Left lobe of liver (tissue), 2 donors: ENCODE measurements around the gene GALNTL6. TPM values are rescaled to one million over a fixed set of nuclear protein-coding genes. Genes with fewer than 3 reads are reported as not detected.

Experiments used
- ATAC-seq: fragments of 200-7000 bp; cut with Tn5 transposase; one replicate; pipeline ENCODE4 v1.9.1; 2020; ENCODE audit warnings: mild to moderate bottlenecking, moderate library complexity
- DNase-seq: peaks from one replicate; pipeline ENCODE4 v3.0.0-alpha.2; 2020; ENCODE audit warnings: low spot score
- total RNA-seq: library from RNA; stranded (reverse); gene quantifications from one replicate; pipeline ENCODE4 v1.2.1, GENCODE V29; 2021
- donor health status: DM: no; HTN: no; CAD: no; lungs with moderate emphysema.
- donor health status: DM: no; HTN: yes; CAD: no.

Gene GALNTL6
- total RNA-seq, 1 donor from 2014 or later: not detected

DNA sequence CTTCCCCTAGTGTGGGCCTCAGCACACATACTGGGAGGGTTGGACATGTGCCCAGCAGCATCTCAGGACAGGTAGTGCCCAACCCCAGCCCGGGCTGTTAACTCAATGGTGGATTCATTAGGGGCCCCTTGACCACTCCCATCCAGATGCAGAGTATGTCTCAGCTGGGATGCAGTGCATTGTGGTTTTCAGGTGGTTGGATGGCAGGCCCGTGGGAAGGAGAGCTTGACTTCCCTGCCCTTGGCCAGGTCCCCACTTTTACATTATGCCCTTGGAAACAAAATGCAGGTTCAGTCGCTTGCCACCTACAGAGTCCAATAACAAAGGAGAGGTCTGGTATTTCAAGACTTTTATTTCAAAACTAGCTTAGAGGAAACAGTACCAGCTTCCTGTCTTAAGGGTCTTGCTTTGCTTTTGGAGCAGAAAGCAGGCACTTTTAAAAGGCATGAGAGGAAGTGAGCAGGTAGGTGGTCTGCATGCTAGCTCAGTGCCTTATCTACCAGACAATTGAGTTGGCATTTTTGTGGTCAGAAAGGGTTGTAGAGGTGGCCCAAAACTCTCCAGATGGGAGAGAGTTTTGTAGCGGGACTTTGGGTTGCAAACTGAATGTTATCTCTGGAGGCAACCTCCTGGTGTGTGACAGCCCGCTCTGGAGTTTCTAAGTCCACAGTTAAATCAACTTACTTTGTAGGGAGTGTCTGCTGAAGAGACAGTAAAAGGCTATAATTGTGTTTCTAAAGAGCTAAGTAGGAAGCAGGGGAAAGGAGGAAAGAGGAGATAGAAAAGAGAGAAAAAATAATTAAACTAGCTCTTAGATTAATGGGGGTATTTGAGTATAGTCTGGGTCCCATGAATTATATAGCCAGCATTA is 171.0 kb downstream of the GALNTL6 start:
- DNase-seq (no peak), ATAC-seq (no peak)

DNA sequence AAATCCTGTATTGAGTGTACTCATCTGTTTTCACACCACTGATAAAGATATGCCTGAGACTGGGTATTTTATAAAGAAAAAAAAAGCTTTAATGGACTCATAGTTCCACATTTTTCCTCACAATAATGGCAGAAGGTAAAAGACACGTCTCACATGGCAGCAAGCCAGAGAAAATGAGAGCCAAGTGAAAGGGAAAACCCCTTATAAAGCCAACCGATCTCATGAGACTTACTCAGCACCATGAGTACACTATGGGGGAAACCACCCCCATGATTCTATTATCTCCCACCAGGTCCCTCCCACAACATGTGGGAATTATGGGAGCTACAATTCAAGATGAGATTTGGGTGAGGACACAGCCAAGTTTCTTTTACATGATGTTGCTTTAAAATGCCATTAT is 171.9 kb downstream of the GALNTL6 start:
- DNase-seq (no peak), ATAC-seq (no peak)

DNA sequence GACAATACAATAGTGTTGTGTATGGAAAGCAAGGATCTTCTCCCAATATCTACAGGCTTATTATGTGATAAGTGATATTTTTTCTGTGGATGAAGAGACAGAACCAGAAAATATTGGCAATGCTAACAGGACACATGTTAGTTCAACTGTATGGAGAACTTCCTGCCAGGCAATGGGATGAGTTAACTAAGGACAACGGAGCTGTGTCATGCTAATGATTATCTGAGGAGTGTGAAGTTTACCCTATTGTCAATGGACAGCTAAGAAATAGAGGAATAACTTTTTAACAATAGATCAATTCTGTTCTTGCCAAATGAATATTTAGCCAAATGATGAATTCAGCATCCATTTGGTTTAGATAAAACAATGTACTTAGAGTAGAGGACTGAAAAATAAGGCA is 180.0 kb downstream of the GALNTL6 start:
- no peak for DNase-seq
- ATAC-seq: no peak

- no peak for DNase-seq
- ATAC-seq: no peak
Observed at GRCh38 chr4:172007889-172008288, 194.7 kb downstream of the GALNTL6 start.

DNA sequence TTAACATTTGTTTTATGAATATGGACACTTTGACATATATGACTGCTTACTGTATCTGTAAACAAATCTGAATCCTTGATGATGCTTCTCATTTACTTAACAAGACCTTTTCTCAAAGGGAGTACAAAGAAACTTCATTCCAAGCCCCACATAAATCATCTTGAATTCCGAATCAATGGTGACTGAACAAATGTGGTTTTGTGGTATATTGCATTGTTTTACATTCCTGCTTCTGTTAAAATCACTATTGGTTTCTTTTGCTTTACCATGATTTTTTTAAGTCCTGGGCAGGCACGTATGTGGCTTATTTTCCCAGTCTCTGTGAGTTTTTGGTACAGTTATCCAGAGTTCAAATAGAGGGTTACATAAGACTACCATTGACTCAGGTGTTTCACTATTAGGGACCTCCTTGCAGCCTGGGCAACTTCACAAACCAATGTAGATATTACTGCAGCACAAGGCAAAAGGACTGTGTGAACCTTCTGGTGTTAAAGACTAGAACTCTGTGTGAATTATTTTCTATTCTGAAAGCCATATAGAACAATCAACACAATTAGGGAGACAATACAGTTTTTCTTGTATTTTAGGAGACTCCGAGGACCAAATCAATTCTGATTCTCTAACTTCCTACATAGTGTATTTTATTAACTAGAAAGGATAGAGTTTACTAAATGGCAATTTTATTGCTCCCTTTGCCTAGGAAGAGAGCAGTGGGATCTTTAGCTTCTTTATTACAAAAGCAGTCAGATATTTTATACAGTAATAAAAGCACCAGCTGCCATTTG is 196.4 kb downstream of the GALNTL6 start:
- DNase-seq (no peak), ATAC-seq (no peak)

- DNase-seq (no peak), ATAC-seq (no peak)
Observed at GRCh38 chr4:172011196-172011595, 198.0 kb downstream of the GALNTL6 start.

GRCh38 chr4:172018358-172018757 is 205.2 kb downstream of the GALNTL6 start:
- ATAC-seq (no peak), DNase-seq (no peak)

- ATAC-seq (no peak), DNase-seq (no peak)
Observed at GRCh38 chr4:172035562-172035961, 222.4 kb downstream of the GALNTL6 start.

- no peak for ATAC-seq
- no peak for DNase-seq
Observed at GRCh38 chr4:172040766-172041165, 227.6 kb downstream of the GALNTL6 start.

GRCh38 chr4:172042714-172043114 is 229.5 kb downstream of the GALNTL6 start:
- ATAC-seq (no peak), DNase-seq (no peak)

DNA sequence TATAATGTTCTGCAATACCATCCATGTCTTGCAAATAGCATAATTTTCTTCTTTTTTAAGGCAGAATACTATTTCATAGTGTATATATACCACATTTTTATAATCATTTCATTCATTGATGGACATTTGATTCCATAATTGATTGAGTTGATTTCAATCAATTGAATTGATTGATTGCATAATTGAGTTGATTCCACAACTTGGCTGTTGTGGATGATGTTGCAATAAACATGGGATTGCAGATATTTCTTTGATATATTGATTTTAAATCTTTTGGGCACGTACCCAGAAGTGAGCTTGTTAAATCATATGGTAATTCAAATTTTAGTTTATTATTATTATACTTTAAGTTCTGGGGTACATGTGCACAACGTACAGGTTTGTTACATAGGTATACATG is 232.8 kb downstream of the GALNTL6 start:
- ATAC-seq: no peak

DNA sequence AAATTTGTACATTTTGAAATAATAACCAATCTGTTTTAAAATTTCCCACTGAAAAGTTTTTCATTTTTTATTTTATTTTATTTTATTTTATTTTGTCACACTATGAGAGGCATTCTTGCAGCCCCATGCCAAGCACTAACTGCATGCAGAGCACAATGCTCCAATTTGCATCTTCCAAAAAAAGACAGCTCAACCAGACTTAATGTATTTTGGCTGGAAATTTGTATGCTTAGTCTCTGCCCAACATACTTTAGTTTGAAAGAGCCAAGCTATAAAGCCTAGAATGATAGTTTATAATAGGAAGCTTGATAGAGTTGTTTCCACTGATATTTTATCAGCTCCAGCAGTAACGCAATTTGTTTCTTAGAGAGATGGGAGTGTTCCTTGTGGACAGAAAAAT is 235.5 kb downstream of the GALNTL6 start:
- ATAC-seq: no peak
- DNase-seq: no peak

More for the DNA sequence above, 232.8 kb downstream of the GALNTL6 start:
- DNase-seq: no peak

DNA sequence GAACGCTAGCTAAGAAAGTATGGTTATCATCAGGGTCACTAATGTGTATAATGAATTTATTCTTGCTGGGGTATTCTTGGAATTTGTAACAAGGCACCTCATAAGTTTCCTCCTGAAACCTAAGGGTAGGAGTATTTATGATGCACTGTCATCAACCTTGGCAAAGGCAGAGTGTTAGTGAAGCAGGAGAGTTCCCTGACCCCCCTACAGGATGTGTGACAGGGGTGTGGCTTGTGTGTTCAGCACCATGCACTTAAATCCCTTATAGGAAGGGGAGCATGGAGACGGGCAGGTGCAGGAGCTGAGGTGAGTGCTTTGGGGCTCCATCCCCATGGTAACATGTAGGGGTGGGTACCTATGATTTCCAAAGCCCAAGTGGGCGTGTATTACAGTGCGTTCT is 237.7 kb downstream of the GALNTL6 start:
- ATAC-seq (no peak), DNase-seq (no peak)

DNA sequence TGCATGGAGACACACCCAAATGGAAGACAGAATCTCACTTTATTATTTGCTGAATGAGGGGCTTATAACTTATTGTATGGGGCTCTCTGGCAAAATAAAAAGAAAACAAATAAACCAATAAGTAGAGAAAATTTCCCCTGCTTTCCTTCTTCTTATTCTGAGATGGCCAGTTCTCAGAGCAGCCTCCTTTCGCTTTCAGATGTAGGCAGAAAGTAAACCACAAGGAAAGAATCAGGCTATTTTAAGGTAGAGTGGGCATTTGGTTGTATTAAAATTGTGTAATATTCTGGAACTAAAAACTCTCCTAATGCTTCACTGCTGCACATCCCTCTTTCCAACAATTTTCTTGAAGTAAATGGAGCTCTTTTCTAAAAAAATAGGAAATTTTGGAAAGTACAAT is 241.8 kb downstream of the GALNTL6 start:
- ATAC-seq (no peak), DNase-seq (no peak)

- DNase-seq (no peak), ATAC-seq (no peak)
Observed at GRCh38 chr4:172055498-172055897, 242.3 kb downstream of the GALNTL6 start.

GRCh38 chr4:172061204-172061603 is 248.0 kb downstream of the GALNTL6 start:
- no peak for ATAC-seq
- no peak for DNase-seq

DNA sequence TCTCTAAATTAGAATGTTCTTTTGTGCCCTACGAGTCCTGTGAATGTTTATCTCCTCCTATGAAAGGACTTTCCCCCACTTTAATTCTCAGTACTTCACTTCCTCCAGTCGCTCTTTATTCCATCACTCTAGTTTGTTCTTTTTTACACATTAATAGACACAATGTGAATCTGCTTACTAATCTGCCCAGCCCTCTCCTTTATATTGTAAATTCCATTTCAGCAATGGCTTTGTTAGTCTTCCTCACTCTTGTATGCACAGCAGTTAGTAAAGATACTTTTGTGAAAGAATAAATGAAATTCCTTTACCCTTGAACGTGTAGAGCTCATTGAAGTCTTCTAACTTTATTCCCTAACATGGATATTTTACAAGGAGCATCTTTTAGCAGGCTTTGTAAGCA is 255.3 kb downstream of the GALNTL6 start:
- DNase-seq (no peak), ATAC-seq (no peak)

DNA sequence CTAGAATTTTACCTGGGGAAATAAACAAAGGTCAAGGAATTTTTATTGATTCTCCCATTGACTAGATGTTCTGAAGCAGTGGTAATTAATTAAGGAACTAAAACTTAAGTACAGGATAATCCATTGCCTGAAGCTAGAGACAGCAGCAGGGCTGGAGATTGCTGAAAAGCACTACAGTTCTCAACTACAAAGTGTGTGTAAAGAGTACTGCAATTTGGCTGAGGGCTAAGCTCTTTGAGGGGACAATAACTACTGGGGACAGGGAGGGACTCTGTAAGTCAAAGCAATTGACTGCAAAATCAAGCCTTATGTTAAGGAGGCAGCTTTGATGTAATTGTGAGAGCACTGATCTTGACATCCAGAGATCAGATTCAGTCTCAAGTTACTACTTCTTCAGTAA is 260.4 kb downstream of the GALNTL6 start:
- ATAC-seq: no peak
- DNase-seq: no peak

GRCh38 chr4:172083272-172083671 is 270.1 kb downstream of the GALNTL6 start:
- no peak for DNase-seq

GRCh38 chr4:172088556-172088955 is 275.4 kb downstream of the GALNTL6 start:
- DNase-seq (no peak), ATAC-seq (no peak)

More at GRCh38 chr4:172083272-172083671, 270.1 kb downstream of the GALNTL6 start:
- no peak for ATAC-seq

DNA sequence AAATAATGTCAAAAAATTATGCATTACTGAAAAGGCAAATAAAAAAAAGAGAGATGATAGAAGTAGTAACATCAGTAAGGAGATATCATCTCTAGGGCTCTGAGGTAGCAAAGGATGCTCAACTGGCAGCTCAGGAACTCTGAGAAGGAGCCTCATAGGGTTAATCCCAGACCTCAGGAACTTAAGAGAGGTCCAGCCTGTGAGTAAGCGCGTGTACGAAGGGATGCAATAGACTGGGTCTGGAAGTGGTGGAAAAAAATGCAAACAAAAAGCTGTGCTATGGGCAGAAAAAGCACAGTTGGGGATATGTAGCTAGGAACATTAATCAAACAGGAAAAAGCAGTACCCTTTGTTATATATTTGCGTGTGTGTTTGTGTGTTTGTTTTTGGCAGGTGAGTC is 282.0 kb downstream of the GALNTL6 start:
- no peak for ATAC-seq
- DNase-seq: no peak

DNA sequence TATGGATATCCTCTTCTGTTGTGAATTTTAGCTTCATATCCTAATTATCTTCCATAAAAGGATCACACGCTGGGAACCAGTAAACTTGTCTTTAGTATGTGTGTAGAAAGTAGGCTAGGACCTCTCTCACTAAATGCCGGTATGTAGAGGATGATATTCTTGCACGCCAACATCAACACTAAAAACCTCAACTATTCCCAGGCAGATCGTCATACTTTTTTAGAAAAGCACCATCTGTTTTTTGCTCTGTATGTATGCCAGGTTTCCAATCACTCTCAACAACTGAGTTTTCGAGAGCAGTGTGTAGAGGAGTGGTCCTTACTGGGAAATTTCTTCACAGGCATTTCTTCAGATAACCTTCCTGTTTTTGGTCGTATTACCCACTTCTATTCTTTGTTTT is 283.6 kb downstream of the GALNTL6 start:
- no peak for ATAC-seq

More for the DNA sequence above, 283.6 kb downstream of the GALNTL6 start:
- DNase-seq: no peak
